OCI-LY7 (cell line): Measurements from ENCODE around the gene GCKR. TPM values are rescaled to one million over a fixed set of nuclear protein-coding genes. Genes with fewer than 3 reads are reported as not detected.

ENCODE experiments used
- BruUV-seq: library from RNA; stranded (reverse); fragments of 400-500 nt; replicated peaks from 2 replicates; lab custom pipeline; 2021; lab: Mats Ljungman, UMichigan
- CTCF ChIA-PET: fragments of 300-600 bp; sonication (Branson Sonifier 250); formaldehyde crosslinking; loops from one replicate; lab custom pipeline; 2022; ENCODE audit warnings: antibody characterized with exemption; ENCODE audit not compliant: unreplicated experiment; lab: Charles Lee
- POLR2A ChIA-PET: fragments of 300-600 bp; sonication (Branson Sonifier 250); formaldehyde crosslinking; loops from one replicate; lab custom pipeline; 2022; ENCODE audit warnings: antibody characterized with exemption; lab: Charles Lee
- DNase-seq: peaks from one replicate; pipeline ENCODE4 v3.0.0-alpha.2; 2015; ENCODE audit warnings: low spot score
- H2AFZ ChIP-seq: fragments of 200-600 bp; sonication (generic), shearing (Covaris generic); 2 replicates; pipeline ENCODE4 v1.6.1; 2014; ENCODE audit warnings: mild to moderate bottlenecking, antibody characterized with exemption, low read length, moderate library complexity
- H3K27ac ChIP-seq: fragments of 200-600 bp; sonication (generic); 2 replicates; pipeline ENCODE4 v1.5.1; 2014; ENCODE audit warnings: mixed run types, low read depth, mild to moderate bottlenecking, moderate library complexity, low read length, inconsistent platforms; ENCODE audit not compliant: poor library complexity, severe bottlenecking
- H3K36me3 ChIP-seq: fragments of 200-600 bp; sonication (generic); 2 replicates; pipeline ENCODE4 v1.6.1; 2014; ENCODE audit warnings: mild to moderate bottlenecking, antibody characterized with exemption, low read length, moderate library complexity, mixed read lengths; ENCODE audit not compliant: insufficient read depth
- H3K4me1 ChIP-seq: fragments of 200-600 bp; sonication (generic); 2 replicates; pipeline ENCODE4 v1.5.1; 2014; ENCODE audit warnings: mild to moderate bottlenecking, low read length; ENCODE audit not compliant: insufficient read depth, poor library complexity, severe bottlenecking
- H3K4me2 ChIP-seq: fragments of 200-600 bp; sonication (generic); 2 replicates; pipeline ENCODE4 v1.6.1; 2014; ENCODE audit warnings: mild to moderate bottlenecking, low read length
- H3K4me3 ChIP-seq: fragments of 200-600 bp; sonication (generic); 2 replicates; pipeline ENCODE4 v1.5.1; 2014; ENCODE audit warnings: mild to moderate bottlenecking, low read depth, low read length; ENCODE audit not compliant: poor library complexity, severe bottlenecking
- H3K79me2 ChIP-seq: fragments of 200-600 bp; sonication (generic); 2 replicates; pipeline ENCODE4 v1.6.1; 2016; ENCODE audit warnings: low read depth, mild to moderate bottlenecking, low read length, moderate library complexity, mixed read lengths; ENCODE audit not compliant: insufficient read depth
- H3K9me2 ChIP-seq: fragments of 200-600 bp; sonication (generic); 2 replicates; pipeline ENCODE4 v1.6.1; 2016; ENCODE audit warnings: mild to moderate bottlenecking, low read length, mixed read lengths; ENCODE audit not compliant: insufficient read depth
- H3K9me3 ChIP-seq: fragments of 200-600 bp; sonication (generic); 2 replicates; pipeline ENCODE4 v1.6.1; 2014; ENCODE audit warnings: mild to moderate bottlenecking, mixed run types, low read length, mixed read lengths
- H4K20me1 ChIP-seq: fragments of 200-600 bp; sonication (generic); 2 replicates; pipeline ENCODE4 v1.6.1; 2014; ENCODE audit warnings: mild to moderate bottlenecking, antibody characterized with exemption, low read length, moderate library complexity, mixed read lengths; ENCODE audit not compliant: insufficient read depth
- CTCF ChIP-seq: fragments of 200-600 bp; sonication (generic); conservative IDR thresholded peaks from 2 replicates; pipeline ENCODE4 v1.5.1; 2014; ENCODE audit warnings: mild to moderate bottlenecking, antibody characterized with exemption, low read length, moderate library complexity, mixed read lengths
- EZH2phosphoT487 ChIP-seq: fragments of 200-600 bp; sonication (generic); IDR thresholded peaks from 2 replicates; pipeline ENCODE4 v1.6.1; 2018; ENCODE audit warnings: low read depth, borderline replicate concordance, mild to moderate bottlenecking, mixed run types, antibody characterized with exemption, low read length, moderate library complexity, mixed read lengths
- intact Hi-C: fragments of 100-400 bp; cut with micrococcal nuclease; formaldehyde crosslinking; loops from one replicate; pipeline ENCODE4 v1.10.0; 2022; ENCODE audit not compliant: unreplicated experiment
- total RNA-seq, 2 experiments: library from RNA; depleted of rRNA in 1 of 2; stranded (reverse); fragments of >200 nt in 1 of 2; shearing (Covaris generic) in 1 of 2; gene quantifications; 2 replicates each; pipeline ENCODE4 v1.2.3, GENCODE V29; 2014 to 2022

GCKR gene
- total RNA-seq, 2 experiments from 2014 or later, result not detected

- intact Hi-C loops, result no loop called here
- Histone ChIP-seq H2AFZ (no peak overlapping the region), H3K4me3 (no peak overlapping the region), H3K4me1 (no peaks in the 10 kb centered on the region), H3K36me3 (no peaks in the 10 kb centered on the region), H3K9me2 (no peaks in the 10 kb centered on the region), H3K79me2 (no peaks in the 10 kb centered on the region), H3K4me2 (no peak overlapping the region), H3K27ac (no peak overlapping the region), H4K20me1 (no peaks in the 10 kb centered on the region), H3K9me3 (no peaks in the 10 kb centered on the region)
- CTCF ChIA-PET, result no interaction called here
- no TSS peak for BruUV-seq
- no peak for TF ChIP-seq CTCF
- TF ChIP-seq EZH2phosphoT487, result no peak
- DNase-seq, result no peak
- POLR2A ChIA-PET, result no interaction called here
Observed at GRCh38 chr2:27544143-27544821, 47.6 kb downstream of the GCKR start.

- no TSS peak for BruUV-seq
- CTCF ChIA-PET, result no interaction called here
- POLR2A ChIA-PET, result interaction anchor here (0.6 kb wide), 1 partner anchor 469 kb away, joined by 3 read pairs; no protein-coding TSS in a partner anchor
- Histone ChIP-seq H3K9me2 (no peaks in the 10 kb centered on the region), H3K27ac (no peak overlapping the region), H3K36me3 (no peaks in the 10 kb centered on the region), H3K4me2 (no peak overlapping the region), H3K79me2 (no peaks in the 10 kb centered on the region), H3K4me1 (no peaks in the 10 kb centered on the region), H2AFZ (no peak overlapping the region), H4K20me1 (no peaks in the 10 kb centered on the region), H3K9me3 (no peaks in the 10 kb centered on the region), H3K4me3 (no peak overlapping the region)
- intact Hi-C loops, result no loop called here
- TF ChIP-seq EZH2phosphoT487, result no peak
- no peak for TF ChIP-seq CTCF
- DNase-seq, result no peak
Observed at GRCh38 chr2:27545348-27546141, 48.9 kb downstream of the GCKR start.

GRCh38 chr2:27549303-27549702, 52.7 kb downstream of the GCKR start:
- Histone ChIP-seq H3K36me3 (no peaks in the 10 kb centered on the region), H3K79me2 (no peaks in the 10 kb centered on the region), H3K27ac (no peak overlapping the region), H4K20me1 (no peaks in the 10 kb centered on the region), H2AFZ (no peak overlapping the region), H3K4me2 (no peak overlapping the region), H3K9me3 (no peaks in the 10 kb centered on the region), H3K4me3 (no peak overlapping the region), H3K4me1 (no peaks in the 10 kb centered on the region), H3K9me2 (no peaks in the 10 kb centered on the region)
- ChIA-PET POLR2A (no interaction called here), CTCF (no interaction called here)
- intact Hi-C loops, result no loop called here
- TF ChIP-seq EZH2phosphoT487, result no peak
- no peak for TF ChIP-seq CTCF
- no TSS peak for BruUV-seq
- DNase-seq, result no peak
